ENCODE measurements around the gene OPCML.

OPCML gene

GRCh38 chr11:133555034-133555433 is 22.7 kb upstream of the OPCML start:
- no peaks in the 10 kb centered on the region for H3K36me3 ChIP-seq (ENCODE audit: control insufficient read depth, insufficient read depth, low read length)

GRCh38 chr11:133553885-133554740 is 21.8 kb upstream of the OPCML start:
- no peaks in the 10 kb centered on the region for H3K27me3 ChIP-seq (ENCODE audit: control insufficient read depth, insufficient read depth, low read length)
- H3K36me3 ChIP-seq (ENCODE audit: control insufficient read depth, insufficient read depth, low read length) = no peaks in the 10 kb centered on the region
- H3K9me3 ChIP-seq (ENCODE audit: control insufficient read depth, insufficient read depth, low read length) = no peaks in the 10 kb centered on the region
- H3K4me3 ChIP-seq (ENCODE audit: low read depth, low read length) = no peak overlapping the region
- no peaks in the 10 kb centered on the region for H3K4me1 ChIP-seq (ENCODE audit: control insufficient read depth, insufficient read depth, low read length)
- no peak overlapping the region for H3K9ac ChIP-seq (ENCODE audit: low read depth, low read length)

More at GRCh38 chr11:133555034-133555433, 22.7 kb upstream of the OPCML start:
- Histone ChIP-seq H3K4me1 (ENCODE audit: control insufficient read depth, insufficient read depth, low read length) (no peaks in the 10 kb centered on the region), H3K27me3 (ENCODE audit: control insufficient read depth, insufficient read depth, low read length) (no peaks in the 10 kb centered on the region), H3K9ac (ENCODE audit: low read depth, low read length) (no peak overlapping the region), H3K4me3 (ENCODE audit: low read depth, low read length) (no peak overlapping the region), H3K9me3 (ENCODE audit: control insufficient read depth, insufficient read depth, low read length) (no peaks in the 10 kb centered on the region)

- Histone ChIP-seq H3K36me3 (ENCODE audit: control insufficient read depth, insufficient read depth, low read length) (no peaks in the 10 kb centered on the region), H3K9me3 (ENCODE audit: control insufficient read depth, insufficient read depth, low read length) (no peaks in the 10 kb centered on the region), H3K9ac (ENCODE audit: low read depth, low read length) (no peak overlapping the region), H3K4me1 (ENCODE audit: control insufficient read depth, insufficient read depth, low read length) (no peaks in the 10 kb centered on the region), H3K4me3 (ENCODE audit: low read depth, low read length) (no peak overlapping the region), H3K27me3 (ENCODE audit: control insufficient read depth, insufficient read depth, low read length) (no peaks in the 10 kb centered on the region)
These were observed 20.6 kb upstream of the OPCML start for GRCh38 chr11:133552938-133553337.

- H3K4me1 ChIP-seq (ENCODE audit: control insufficient read depth, insufficient read depth, low read length) = no peaks in the 10 kb centered on the region
- no peaks in the 10 kb centered on the region for H3K36me3 ChIP-seq (ENCODE audit: control insufficient read depth, insufficient read depth, low read length)
- H3K9ac ChIP-seq (ENCODE audit: low read depth, low read length) = no peak overlapping the region
- H3K9me3 ChIP-seq (ENCODE audit: control insufficient read depth, insufficient read depth, low read length) = no peaks in the 10 kb centered on the region
- no peaks in the 10 kb centered on the region for H3K27me3 ChIP-seq (ENCODE audit: control insufficient read depth, insufficient read depth, low read length)
- no peak overlapping the region for H3K4me3 ChIP-seq (ENCODE audit: low read depth, low read length)
These were observed 18.8 kb upstream of the OPCML start for GRCh38 chr11:133551064-133551463.

GRCh38 chr11:133549826-133550225 is 17.5 kb upstream of the OPCML start:
- no peaks in the 10 kb centered on the region for H3K9me3 ChIP-seq (ENCODE audit: control insufficient read depth, insufficient read depth, low read length)
- H3K4me1 ChIP-seq (ENCODE audit: control insufficient read depth, insufficient read depth, low read length) = peaks cover 8% of the 10 kb centered on the region
- H3K9ac ChIP-seq (ENCODE audit: low read depth, low read length) = no peak overlapping the region
- H3K27me3 ChIP-seq (ENCODE audit: control insufficient read depth, insufficient read depth, low read length) = no peaks in the 10 kb centered on the region
- H3K36me3 ChIP-seq (ENCODE audit: control insufficient read depth, insufficient read depth, low read length) = no peaks in the 10 kb centered on the region
- H3K4me3 ChIP-seq (ENCODE audit: low read depth, low read length) = no peak overlapping the region

GRCh38 chr11:133548641-133549040 is 16.3 kb upstream of the OPCML start:
- no peaks in the 10 kb centered on the region for H3K36me3 ChIP-seq (ENCODE audit: control insufficient read depth, insufficient read depth, low read length)
- no peaks in the 10 kb centered on the region for H3K27me3 ChIP-seq (ENCODE audit: control insufficient read depth, insufficient read depth, low read length)
- H3K4me1 ChIP-seq (ENCODE audit: control insufficient read depth, insufficient read depth, low read length) = peaks cover 13% of the 10 kb centered on the region
- no peak overlapping the region for H3K4me3 ChIP-seq (ENCODE audit: low read depth, low read length)
- H3K9ac ChIP-seq (ENCODE audit: low read depth, low read length) = no peak overlapping the region
- no peaks in the 10 kb centered on the region for H3K9me3 ChIP-seq (ENCODE audit: control insufficient read depth, insufficient read depth, low read length)

- H3K4me1 ChIP-seq (ENCODE audit: control insufficient read depth, insufficient read depth, low read length) = peaks cover 13% of the 10 kb centered on the region
- no peaks in the 10 kb centered on the region for H3K27me3 ChIP-seq (ENCODE audit: control insufficient read depth, insufficient read depth, low read length)
- H3K4me3 ChIP-seq (ENCODE audit: low read depth, low read length) = no peak overlapping the region
- H3K36me3 ChIP-seq (ENCODE audit: control insufficient read depth, insufficient read depth, low read length) = no peaks in the 10 kb centered on the region
- H3K9ac ChIP-seq (ENCODE audit: low read depth, low read length) = no peak overlapping the region
- H3K9me3 ChIP-seq (ENCODE audit: control insufficient read depth, insufficient read depth, low read length) = no peaks in the 10 kb centered on the region
These were observed 15.7 kb upstream of the OPCML start for GRCh38 chr11:133547808-133548494.

GRCh38 chr11:133545199-133545803 is 13.0 kb upstream of the OPCML start:
- Histone ChIP-seq H3K27me3 (ENCODE audit: control insufficient read depth, insufficient read depth, low read length) (no peaks in the 10 kb centered on the region), H3K4me3 (ENCODE audit: low read depth, low read length) (peak overlapping the region; percentile 23), H3K36me3 (ENCODE audit: control insufficient read depth, insufficient read depth, low read length) (no peaks in the 10 kb centered on the region), H3K4me1 (ENCODE audit: control insufficient read depth, insufficient read depth, low read length) (peaks cover 33% of the 10 kb centered on the region), H3K9me3 (ENCODE audit: control insufficient read depth, insufficient read depth, low read length) (no peaks in the 10 kb centered on the region), H3K9ac (ENCODE audit: low read depth, low read length) (no peak overlapping the region)

GRCh38 chr11:133541720-133542095 is 9.4 kb upstream of the OPCML start:
- H3K9ac ChIP-seq (ENCODE audit: low read depth, low read length) = no peak overlapping the region
- H3K36me3 ChIP-seq (ENCODE audit: control insufficient read depth, insufficient read depth, low read length) = no peaks in the 10 kb centered on the region
- no peaks in the 10 kb centered on the region for H3K9me3 ChIP-seq (ENCODE audit: control insufficient read depth, insufficient read depth, low read length)
- no peaks in the 10 kb centered on the region for H3K27me3 ChIP-seq (ENCODE audit: control insufficient read depth, insufficient read depth, low read length)
- peaks cover 40% of the 10 kb centered on the region for H3K4me1 ChIP-seq (ENCODE audit: control insufficient read depth, insufficient read depth, low read length)
- H3K4me3 ChIP-seq (ENCODE audit: low read depth, low read length) = peak overlapping the region; percentile 1

- Histone ChIP-seq H3K9me3 (ENCODE audit: control insufficient read depth, insufficient read depth, low read length) (no peaks in the 10 kb centered on the region), H3K9ac (ENCODE audit: low read depth, low read length) (no peak overlapping the region), H3K4me3 (ENCODE audit: low read depth, low read length) (peak overlapping the region; percentile 27), H3K4me1 (ENCODE audit: control insufficient read depth, insufficient read depth, low read length) (peaks cover 40% of the 10 kb centered on the region), H3K27me3 (ENCODE audit: control insufficient read depth, insufficient read depth, low read length) (no peaks in the 10 kb centered on the region), H3K36me3 (ENCODE audit: control insufficient read depth, insufficient read depth, low read length) (no peaks in the 10 kb centered on the region)
These were observed 8.9 kb upstream of the OPCML start for GRCh38 chr11:133541021-133541719.

- H3K27me3 ChIP-seq (ENCODE audit: control insufficient read depth, insufficient read depth, low read length) = peaks cover 22% of the 10 kb centered on the region
- no peaks in the 10 kb centered on the region for H3K9me3 ChIP-seq (ENCODE audit: control insufficient read depth, insufficient read depth, low read length)
- H3K4me1 ChIP-seq (ENCODE audit: control insufficient read depth, insufficient read depth, low read length) = peaks cover 23% of the 10 kb centered on the region
- H3K4me3 ChIP-seq (ENCODE audit: low read depth, low read length) = no peak overlapping the region
- H3K9ac ChIP-seq (ENCODE audit: low read depth, low read length) = no peak overlapping the region
- H3K36me3 ChIP-seq (ENCODE audit: control insufficient read depth, insufficient read depth, low read length) = no peaks in the 10 kb centered on the region
These were observed 3.9 kb upstream of the OPCML start for GRCh38 chr11:133536198-133536597.
